ENCODE measurements around the gene TTC3. TPM values are rescaled to one million over a fixed set of nuclear protein-coding genes. Genes with fewer than 3 reads are reported as not detected.

The TTC3 gene
- total RNA-seq, 1 donor from 2014 or later: 339 TPM

GRCh38 chr21:37153196-37153934 lies 80.3 kb downstream of the TTC3 start:
- DNase-seq: peak; percentile 32

- peak; percentile 84 for DNase-seq
Observed at GRCh38 chr21:37153935-37154350, 80.9 kb downstream of the TTC3 start.

- DNase-seq: no peak
Observed at GRCh38 chr21:37155186-37155585, 82.1 kb downstream of the TTC3 start.

- no peak for DNase-seq
Observed at GRCh38 chr21:37157938-37158337, 84.9 kb downstream of the TTC3 start.

- peak; percentile 20 for DNase-seq
Observed at GRCh38 chr21:37159053-37159776, 86.2 kb downstream of the TTC3 start.

- DNase-seq: no peak
Observed at GRCh38 chr21:37159949-37160348, 86.9 kb downstream of the TTC3 start.

- DNase-seq: no peak
Observed at GRCh38 chr21:37164742-37165141, 91.7 kb downstream of the TTC3 start.

GRCh38 chr21:37165586-37165985 lies 92.5 kb downstream of the TTC3 start:
- no peak for DNase-seq

- DNase-seq: no peak
Observed at GRCh38 chr21:37166733-37167132, 93.7 kb downstream of the TTC3 start.

- no peak for DNase-seq
Observed at GRCh38 chr21:37168666-37169065, 95.6 kb downstream of the TTC3 start.

GRCh38 chr21:37172646-37173045 lies 99.6 kb downstream of the TTC3 start:
- DNase-seq: no peak

GRCh38 chr21:37176716-37177115 lies 103.7 kb downstream of the TTC3 start:
- no peak for DNase-seq

GRCh38 chr21:37181059-37181458 lies 108.0 kb downstream of the TTC3 start:
- DNase-seq: peak; percentile 44

- no peak for DNase-seq
Observed at GRCh38 chr21:37182222-37182621, 109.2 kb downstream of the TTC3 start.

GRCh38 chr21:37183749-37184148 lies 110.7 kb downstream of the TTC3 start:
- DNase-seq: no peak

- DNase-seq: no peak
Observed at GRCh38 chr21:37184784-37185593, 111.9 kb downstream of the TTC3 start.

GRCh38 chr21:37186983-37187382 lies 113.9 kb downstream of the TTC3 start:
- DNase-seq: no peak

- no peak for DNase-seq
Observed at GRCh38 chr21:37188825-37189224, 115.8 kb downstream of the TTC3 start.

GRCh38 chr21:37192019-37192418 lies 119.0 kb downstream of the TTC3 start:
- DNase-seq: no peak

GRCh38 chr21:37193006-37193405 lies 120.0 kb downstream of the TTC3 start:
- no peak for DNase-seq

- no peak for DNase-seq
Observed at GRCh38 chr21:37193676-37194075, 120.6 kb downstream of the TTC3 start.

- DNase-seq: no peak
Observed at GRCh38 chr21:37195059-37195458, 122.0 kb downstream of the TTC3 start.

- no peak for DNase-seq
Observed at GRCh38 chr21:37195610-37196009, 122.6 kb downstream of the TTC3 start.

Measured in tongue (tissue), 2 donors.